LHCN-M2 (cell line): ENCODE data around the gene DOCK1. TPM values are rescaled to one million over a fixed set of nuclear protein-coding genes. Genes with fewer than 3 reads are reported as not detected.

Experiments
- total RNA-seq: library from RNA; depleted of rRNA; stranded (reverse); fragments of >200 nt; gene quantifications from 2 replicates; pipeline ENCODE4 v1.2.3, GENCODE V29; 2014; rRNA removed

DOCK1 gene
- total RNA-seq, 1 experiment from 2014 or later, result 45.5 TPM

Other genes with a start within 250 kb of the DOCK1 start
- 1.0 and 2.7 TPM in 2 replicates for gene C10orf90, start 234.7 kb upstream of the DOCK1 start, total RNA-seq